ENCODE data around the gene ADAMTSL1.

- TF ChIP-seq EZH2phosphoT487 (IDR thresholded peaks at IDR 0.05; ENCODE audit: borderline replicate concordance, low read depth, low read length) (no peak), CTCF (conservative IDR thresholded peaks at IDR 0.05; ENCODE audit: low read length) (no peak)
Measured at GRCh38 chr9:18834740-18835361, 360.9 kb downstream of the ADAMTSL1 start.
